Subcutaneous adipose tissue (tissue), 4 donors: Measurements from ENCODE around the gene TRIM21. TPM values are rescaled to one million over a fixed set of nuclear protein-coding genes. Genes with fewer than 3 reads are reported as not detected.

Experiments
- total RNA-seq, 4 donors: library from RNA; depleted of rRNA; stranded (reverse); fragments of >200 nt; gene quantifications; one replicate each; pipeline ENCODE4 v1.1.0, GENCODE V29; 2016
- TF ChIP-seq, protein P1 (sequence below): fragments of 450-650 bp; IDR thresholded peaks from one replicate; pipeline ENCODE4 v1.5.1; 2016; ENCODE audit warnings: low read depth, mild to moderate bottlenecking, control low read depth, antibody characterized with exemption, moderate library complexity

TRIM21 gene
- total RNA-seq, 4 donors from 2014 or later = 14.2 to 16.1 (median 15.6) TPM

DNA sequence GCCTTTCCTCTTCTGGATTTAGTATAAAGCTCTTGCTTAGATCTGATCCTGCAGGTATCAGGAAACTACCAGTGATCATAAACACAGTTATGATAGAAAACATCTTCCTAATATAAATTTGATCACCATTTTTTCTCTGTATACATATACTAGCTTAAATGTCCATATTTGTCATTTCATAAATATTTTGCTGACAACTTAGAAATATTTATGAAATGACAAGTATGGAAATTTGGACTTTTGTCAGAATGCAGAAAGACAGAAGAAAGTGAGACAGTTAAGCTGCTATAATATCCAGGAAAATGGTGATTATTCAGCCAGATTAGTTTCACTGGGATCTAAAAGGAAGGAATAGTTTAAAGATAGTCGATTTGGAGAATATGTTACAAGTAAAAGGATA is 22.8 kb upstream of the TRIM21 start:
- TF ChIP-seq, protein P1, sequence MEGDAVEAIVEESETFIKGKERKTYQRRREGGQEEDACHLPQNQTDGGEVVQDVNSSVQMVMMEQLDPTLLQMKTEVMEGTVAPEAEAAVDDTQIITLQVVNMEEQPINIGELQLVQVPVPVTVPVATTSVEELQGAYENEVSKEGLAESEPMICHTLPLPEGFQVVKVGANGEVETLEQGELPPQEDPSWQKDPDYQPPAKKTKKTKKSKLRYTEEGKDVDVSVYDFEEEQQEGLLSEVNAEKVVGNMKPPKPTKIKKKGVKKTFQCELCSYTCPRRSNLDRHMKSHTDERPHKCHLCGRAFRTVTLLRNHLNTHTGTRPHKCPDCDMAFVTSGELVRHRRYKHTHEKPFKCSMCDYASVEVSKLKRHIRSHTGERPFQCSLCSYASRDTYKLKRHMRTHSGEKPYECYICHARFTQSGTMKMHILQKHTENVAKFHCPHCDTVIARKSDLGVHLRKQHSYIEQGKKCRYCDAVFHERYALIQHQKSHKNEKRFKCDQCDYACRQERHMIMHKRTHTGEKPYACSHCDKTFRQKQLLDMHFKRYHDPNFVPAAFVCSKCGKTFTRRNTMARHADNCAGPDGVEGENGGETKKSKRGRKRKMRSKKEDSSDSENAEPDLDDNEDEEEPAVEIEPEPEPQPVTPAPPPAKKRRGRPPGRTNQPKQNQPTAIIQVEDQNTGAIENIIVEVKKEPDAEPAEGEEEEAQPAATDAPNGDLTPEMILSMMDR = no peak

DNA sequence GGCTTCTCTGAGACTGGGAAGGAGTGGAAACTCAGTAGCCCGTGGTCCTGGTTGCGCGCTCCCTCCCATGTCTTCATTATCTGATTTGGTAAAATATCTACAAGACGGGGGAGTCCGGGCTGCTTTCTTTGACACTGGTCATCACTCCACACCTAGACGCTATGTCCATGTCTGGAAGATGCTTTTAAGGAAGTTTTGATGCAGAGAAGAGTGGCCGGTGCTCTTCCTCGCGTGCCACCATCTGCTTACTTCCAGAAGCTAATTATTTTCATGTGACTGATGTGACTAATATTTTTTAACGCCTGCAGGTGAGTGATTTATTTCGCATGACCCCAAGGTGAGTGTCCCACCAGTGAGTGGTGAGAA is 339 bp upstream of the TRIM21 start:
- TF ChIP-seq, protein P1 = no peak

DNA sequence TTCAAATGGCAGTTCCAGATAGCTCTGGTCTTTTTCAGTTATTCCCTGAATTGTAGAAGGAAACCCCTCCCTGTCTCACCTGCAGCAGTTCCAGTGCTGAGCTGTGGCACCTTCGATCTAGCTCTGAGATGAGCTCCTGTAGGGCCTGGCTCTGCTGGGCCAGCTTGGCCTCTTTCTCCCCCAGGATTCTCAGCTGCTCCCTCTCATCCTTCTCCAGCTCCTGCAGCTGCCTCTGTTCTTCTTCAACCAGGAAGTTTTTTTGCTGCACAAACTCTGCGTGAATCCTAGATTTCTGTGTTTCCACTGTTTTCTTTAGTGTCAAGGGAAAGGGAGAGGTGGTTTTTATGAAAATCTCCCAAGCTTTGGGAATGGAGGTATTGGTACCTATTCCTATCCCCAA is 5.3 kb downstream of the TRIM21 start:
- TF ChIP-seq, protein P1 = no peak

DNA sequence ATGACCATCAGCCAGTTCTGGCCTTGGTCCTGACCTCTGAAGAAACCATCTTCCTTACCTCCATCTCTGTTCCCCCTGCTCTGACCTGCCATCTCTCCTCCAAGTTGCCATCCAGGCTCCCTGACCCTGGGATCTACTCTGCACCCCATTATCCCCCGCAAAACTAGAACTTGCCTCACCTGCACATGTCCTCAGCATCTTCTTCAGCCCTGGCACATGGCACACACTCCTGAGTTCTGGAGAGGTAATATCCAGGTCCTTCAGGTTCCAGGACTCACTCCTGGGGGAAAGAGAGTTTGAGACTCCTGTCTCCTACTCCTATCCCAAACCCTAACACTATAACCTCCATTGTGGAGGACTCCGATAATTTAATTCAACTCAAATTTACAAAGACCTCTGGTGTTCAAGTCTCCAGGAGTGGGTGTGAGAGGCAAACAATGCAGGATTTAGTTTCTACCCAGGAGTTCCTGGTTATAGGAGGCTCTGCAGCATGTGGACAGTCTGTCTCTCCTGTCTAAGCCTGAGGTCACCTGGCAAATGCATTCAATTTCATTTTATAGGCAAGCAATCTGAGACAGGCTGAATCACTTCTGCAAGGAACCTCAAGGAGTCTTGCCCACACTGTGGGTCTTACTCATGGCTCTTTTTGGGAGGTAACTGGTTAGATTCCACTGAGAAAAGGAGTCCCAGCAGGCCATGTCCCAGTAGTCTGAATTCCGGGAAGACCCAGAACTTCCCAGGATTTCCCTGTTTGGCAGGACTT is 7.3 kb downstream of the TRIM21 start:
- TF ChIP-seq, protein P1 = no peak

DNA sequence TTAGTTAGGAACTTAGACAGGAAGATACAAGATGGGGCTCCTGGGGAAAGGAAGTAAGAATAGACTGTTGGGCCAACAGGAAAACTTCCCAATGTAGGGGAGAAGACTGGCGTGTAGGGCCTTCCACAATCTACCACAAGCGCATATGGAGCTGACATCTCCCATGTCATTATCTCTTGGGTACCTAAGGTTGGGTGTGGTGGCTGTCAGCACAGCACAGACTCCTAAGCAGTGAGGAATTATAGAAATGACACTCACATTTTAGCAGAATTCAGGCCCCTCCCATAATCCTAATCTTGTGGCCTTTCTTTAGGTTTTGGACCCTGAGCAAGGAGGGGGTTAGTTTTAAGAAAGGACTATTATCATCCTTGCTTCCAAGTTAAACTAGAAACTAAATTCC is 11.6 kb downstream of the TRIM21 start:
- TF ChIP-seq, protein P1 = no peak

DNA sequence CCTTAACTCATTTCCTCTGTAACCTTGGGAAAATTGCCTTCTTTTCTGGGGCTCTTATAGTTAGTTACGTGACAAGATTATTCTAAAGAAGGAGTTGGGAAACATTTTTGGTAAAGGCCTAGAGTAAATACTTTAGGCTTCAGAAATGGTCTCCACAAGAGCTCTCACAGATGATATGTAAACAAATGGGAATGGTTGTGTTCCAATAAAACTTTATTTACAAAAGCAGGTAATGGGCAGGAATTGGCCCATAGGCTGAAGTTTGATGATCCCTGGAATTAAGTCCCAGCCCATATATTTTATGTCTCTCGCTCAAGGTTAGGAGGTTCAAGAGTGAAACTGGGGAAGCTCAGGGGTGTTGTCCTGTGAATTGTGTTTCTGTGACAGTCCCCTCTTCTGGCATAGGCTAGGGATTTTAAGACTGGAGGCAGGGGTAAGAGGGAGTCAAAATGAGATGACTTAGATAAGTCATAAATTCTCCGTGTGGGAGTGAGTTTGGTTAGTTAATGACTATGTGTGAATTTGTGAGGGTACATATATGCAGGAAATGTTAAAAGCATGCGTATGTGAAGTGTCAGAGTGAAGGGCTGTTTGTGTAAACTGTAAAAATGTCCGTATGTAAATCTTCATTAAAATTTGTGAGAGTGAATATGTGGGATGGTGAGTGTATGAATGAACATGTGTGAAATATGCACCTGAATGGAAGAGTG is 17.9 kb downstream of the TRIM21 start:
- TF ChIP-seq, protein P1 = no peak

DNA sequence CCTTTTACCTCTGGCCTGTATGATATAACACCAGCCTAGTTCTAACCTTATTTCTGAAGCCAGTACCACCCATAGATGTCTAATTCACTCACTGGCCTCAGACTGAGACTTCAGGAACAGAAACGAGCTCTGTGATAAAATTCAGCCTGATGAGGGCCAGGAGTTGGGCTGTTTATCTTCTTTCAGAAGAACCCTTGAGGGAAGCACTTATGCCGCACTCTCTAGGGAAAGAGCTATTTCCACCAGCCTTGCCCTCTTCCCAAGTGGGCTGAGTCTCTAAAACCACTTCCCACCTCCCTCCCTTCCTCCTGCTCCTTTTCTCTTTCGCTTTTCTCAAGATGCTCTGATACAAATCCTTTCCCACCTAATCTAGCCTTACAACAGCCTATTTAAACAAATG is 23.3 kb downstream of the TRIM21 start:
- TF ChIP-seq, protein P1 = no peak
